Measurements from ENCODE around the gene LRRC55. TPM values are rescaled to one million over a fixed set of nuclear protein-coding genes. Genes with fewer than 3 reads are reported as not detected.

The LRRC55 gene
- total and polyA plus RNA-seq, 2 experiments from 2014 or later, result 0.15 to 1.5 TPM

DNA sequence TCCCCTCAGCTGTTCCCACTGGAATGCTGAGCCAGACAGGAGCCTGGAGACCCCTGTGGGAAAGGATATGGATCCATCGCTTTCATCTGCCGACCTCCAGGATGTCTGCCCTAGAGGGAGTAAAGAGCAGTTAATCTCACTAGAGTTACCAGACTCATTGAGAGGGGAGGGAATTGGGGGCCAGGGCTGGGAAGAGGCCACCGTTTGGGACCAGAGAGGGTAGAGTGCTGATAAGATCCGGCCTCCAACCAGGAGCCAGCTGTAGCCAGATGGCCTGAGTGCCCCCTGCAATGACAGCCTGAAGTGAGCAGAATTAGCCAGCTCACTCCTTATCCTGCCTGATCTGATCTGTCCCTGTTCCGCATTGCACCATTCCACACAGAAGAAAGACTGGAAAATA lies 59.0 kb downstream of the LRRC55 start:
- no peak overlapping the region for H3K4me2 ChIP-seq
- DNase-seq (ENCODE audit: low spot score), result peak; percentile 49
- Mint-ChIP-seq H3K36me3 (ENCODE audit: low read depth) (no peaks in the 10 kb centered on the region), H3K27ac (no peak overlapping the region), H3K4me3 (no peak overlapping the region), H3K9me3 (no peaks in the 10 kb centered on the region; the same call in 1 of the 3 replicates), H3K27me3 (ENCODE audit: insufficient read depth, low read depth, poor library complexity) (peaks cover 3% of the 10 kb centered on the region), H3K4me1 (peaks cover 30% of the 10 kb centered on the region)
- TF ChIP-seq EZH2phosphoT487 (IDR thresholded peaks at IDR 0.05; ENCODE audit: unreplicated experiment) (no peak), JUNB (IDR thresholded peaks at IDR 0.05; ENCODE audit: unreplicated experiment) (no peak), POLR2AphosphoS5 (IDR thresholded peaks at IDR 0.05; ENCODE audit: low read depth) (no peak), CREB1 (CRISPR knock-in tag; IDR thresholded peaks at IDR 0.05; ENCODE audit: low read depth) (no peak), ZNF331 (CRISPR knock-in tag; IDR thresholded peaks at IDR 0.05; ENCODE audit: low read depth) (no peak), NANOG (IDR thresholded peaks at IDR 0.05; ENCODE audit: borderline replicate concordance) (no peak), STAT1 (IDR thresholded peaks at IDR 0.05; ENCODE audit: unreplicated experiment) (no peak), ZNF114 (CRISPR knock-in tag; IDR thresholded peaks at IDR 0.05) (no peak), EZH2 (IDR thresholded peaks at IDR 0.05; ENCODE audit: low read depth, unreplicated experiment) (no peak)
- TF ChIP-seq, protein P1, sequence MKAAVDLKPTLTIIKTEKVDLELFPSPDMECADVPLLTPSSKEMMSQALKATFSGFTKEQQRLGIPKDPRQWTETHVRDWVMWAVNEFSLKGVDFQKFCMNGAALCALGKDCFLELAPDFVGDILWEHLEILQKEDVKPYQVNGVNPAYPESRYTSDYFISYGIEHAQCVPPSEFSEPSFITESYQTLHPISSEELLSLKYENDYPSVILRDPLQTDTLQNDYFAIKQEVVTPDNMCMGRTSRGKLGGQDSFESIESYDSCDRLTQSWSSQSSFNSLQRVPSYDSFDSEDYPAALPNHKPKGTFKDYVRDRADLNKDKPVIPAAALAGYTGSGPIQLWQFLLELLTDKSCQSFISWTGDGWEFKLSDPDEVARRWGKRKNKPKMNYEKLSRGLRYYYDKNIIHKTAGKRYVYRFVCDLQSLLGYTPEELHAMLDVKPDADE (IDR thresholded peaks at IDR 0.05), result no peak
- TF ChIP-seq, protein P2, sequence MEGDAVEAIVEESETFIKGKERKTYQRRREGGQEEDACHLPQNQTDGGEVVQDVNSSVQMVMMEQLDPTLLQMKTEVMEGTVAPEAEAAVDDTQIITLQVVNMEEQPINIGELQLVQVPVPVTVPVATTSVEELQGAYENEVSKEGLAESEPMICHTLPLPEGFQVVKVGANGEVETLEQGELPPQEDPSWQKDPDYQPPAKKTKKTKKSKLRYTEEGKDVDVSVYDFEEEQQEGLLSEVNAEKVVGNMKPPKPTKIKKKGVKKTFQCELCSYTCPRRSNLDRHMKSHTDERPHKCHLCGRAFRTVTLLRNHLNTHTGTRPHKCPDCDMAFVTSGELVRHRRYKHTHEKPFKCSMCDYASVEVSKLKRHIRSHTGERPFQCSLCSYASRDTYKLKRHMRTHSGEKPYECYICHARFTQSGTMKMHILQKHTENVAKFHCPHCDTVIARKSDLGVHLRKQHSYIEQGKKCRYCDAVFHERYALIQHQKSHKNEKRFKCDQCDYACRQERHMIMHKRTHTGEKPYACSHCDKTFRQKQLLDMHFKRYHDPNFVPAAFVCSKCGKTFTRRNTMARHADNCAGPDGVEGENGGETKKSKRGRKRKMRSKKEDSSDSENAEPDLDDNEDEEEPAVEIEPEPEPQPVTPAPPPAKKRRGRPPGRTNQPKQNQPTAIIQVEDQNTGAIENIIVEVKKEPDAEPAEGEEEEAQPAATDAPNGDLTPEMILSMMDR (conservative IDR thresholded peaks at IDR 0.05; ENCODE audit: low read depth in 2 of 2), result no peak
- TF ChIP-seq, protein P3, sequence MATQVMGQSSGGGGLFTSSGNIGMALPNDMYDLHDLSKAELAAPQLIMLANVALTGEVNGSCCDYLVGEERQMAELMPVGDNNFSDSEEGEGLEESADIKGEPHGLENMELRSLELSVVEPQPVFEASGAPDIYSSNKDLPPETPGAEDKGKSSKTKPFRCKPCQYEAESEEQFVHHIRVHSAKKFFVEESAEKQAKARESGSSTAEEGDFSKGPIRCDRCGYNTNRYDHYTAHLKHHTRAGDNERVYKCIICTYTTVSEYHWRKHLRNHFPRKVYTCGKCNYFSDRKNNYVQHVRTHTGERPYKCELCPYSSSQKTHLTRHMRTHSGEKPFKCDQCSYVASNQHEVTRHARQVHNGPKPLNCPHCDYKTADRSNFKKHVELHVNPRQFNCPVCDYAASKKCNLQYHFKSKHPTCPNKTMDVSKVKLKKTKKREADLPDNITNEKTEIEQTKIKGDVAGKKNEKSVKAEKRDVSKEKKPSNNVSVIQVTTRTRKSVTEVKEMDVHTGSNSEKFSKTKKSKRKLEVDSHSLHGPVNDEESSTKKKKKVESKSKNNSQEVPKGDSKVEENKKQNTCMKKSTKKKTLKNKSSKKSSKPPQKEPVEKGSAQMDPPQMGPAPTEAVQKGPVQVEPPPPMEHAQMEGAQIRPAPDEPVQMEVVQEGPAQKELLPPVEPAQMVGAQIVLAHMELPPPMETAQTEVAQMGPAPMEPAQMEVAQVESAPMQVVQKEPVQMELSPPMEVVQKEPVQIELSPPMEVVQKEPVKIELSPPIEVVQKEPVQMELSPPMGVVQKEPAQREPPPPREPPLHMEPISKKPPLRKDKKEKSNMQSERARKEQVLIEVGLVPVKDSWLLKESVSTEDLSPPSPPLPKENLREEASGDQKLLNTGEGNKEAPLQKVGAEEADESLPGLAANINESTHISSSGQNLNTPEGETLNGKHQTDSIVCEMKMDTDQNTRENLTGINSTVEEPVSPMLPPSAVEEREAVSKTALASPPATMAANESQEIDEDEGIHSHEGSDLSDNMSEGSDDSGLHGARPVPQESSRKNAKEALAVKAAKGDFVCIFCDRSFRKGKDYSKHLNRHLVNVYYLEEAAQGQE (IDR thresholded peaks at IDR 0.05; ENCODE audit: unreplicated experiment), result no peak
- TF ChIP-seq, protein P4, sequence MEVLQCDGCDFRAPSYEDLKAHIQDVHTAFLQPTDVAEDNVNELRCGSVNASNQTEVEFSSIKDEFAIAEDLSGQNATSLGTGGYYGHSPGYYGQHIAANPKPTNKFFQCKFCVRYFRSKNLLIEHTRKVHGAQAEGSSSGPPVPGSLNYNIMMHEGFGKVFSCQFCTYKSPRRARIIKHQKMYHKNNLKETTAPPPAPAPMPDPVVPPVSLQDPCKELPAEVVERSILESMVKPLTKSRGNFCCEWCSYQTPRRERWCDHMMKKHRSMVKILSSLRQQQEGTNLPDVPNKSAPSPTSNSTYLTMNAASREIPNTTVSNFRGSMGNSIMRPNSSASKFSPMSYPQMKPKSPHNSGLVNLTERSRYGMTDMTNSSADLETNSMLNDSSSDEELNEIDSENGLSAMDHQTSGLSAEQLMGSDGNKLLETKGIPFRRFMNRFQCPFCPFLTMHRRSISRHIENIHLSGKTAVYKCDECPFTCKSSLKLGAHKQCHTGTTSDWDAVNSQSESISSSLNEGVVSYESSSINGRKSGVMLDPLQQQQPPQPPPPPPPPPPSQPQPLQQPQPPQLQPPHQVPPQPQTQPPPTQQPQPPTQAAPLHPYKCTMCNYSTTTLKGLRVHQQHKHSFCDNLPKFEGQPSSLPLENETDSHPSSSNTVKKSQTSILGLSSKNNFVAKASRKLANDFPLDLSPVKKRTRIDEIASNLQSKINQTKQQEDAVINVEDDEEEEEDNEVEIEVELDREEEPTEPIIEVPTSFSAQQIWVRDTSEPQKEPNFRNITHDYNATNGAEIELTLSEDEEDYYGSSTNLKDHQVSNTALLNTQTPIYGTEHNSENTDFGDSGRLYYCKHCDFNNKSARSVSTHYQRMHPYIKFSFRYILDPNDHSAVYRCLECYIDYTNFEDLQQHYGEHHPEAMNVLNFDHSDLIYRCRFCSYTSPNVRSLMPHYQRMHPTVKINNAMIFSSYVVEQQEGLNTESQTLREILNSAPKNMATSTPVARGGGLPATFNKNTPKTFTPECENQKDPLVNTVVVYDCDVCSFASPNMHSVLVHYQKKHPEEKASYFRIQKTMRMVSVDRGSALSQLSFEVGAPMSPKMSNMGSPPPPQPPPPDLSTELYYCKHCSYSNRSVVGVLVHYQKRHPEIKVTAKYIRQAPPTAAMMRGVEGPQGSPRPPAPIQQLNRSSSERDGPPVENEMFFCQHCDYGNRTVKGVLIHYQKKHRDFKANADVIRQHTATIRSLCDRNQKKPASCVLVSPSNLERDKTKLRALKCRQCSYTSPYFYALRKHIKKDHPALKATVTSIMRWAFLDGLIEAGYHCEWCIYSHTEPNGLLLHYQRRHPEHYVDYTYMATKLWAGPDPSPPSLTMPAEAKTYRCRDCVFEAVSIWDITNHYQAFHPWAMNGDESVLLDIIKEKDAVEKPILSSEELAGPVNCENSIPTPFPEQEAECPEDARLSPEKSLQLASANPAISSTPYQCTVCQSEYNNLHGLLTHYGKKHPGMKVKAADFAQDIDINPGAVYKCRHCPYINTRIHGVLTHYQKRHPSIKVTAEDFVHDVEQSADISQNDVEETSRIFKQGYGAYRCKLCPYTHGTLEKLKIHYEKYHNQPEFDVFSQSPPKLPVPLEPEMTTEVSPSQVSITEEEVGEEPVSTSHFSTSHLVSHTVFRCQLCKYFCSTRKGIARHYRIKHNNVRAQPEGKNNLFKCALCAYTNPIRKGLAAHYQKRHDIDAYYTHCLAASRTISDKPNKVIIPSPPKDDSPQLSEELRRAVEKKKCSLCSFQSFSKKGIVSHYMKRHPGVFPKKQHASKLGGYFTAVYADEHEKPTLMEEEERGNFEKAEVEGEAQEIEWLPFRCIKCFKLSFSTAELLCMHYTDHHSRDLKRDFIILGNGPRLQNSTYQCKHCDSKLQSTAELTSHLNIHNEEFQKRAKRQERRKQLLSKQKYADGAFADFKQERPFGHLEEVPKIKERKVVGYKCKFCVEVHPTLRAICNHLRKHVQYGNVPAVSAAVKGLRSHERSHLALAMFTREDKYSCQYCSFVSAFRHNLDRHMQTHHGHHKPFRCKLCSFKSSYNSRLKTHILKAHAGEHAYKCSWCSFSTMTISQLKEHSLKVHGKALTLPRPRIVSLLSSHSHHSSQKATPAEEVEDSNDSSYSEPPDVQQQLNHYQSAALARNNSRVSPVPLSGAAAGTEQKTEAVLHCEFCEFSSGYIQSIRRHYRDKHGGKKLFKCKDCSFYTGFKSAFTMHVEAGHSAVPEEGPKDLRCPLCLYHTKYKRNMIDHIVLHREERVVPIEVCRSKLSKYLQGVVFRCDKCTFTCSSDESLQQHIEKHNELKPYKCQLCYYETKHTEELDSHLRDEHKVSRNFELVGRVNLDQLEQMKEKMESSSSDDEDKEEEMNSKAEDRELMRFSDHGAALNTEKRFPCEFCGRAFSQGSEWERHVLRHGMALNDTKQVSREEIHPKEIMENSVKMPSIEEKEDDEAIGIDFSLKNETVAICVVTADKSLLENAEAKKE (CRISPR knock-in tag; IDR thresholded peaks at IDR 0.05), result no peak; the same call in 1 of the 2 replicates
- peak overlapping the region; percentile 73; the same call in 1 of the 2 replicates for H2AFZ ChIP-seq
- H3K79me2 ChIP-seq (replicated peaks; ENCODE audit: insufficient read depth), result no peaks in the 10 kb centered on the region
- H3K4me1 ChIP-seq (ENCODE audit: insufficient read depth), result peaks cover 18% of the 10 kb centered on the region
- H3K9me2 ChIP-seq (ENCODE audit: insufficient read depth), result 0 out of 2 replicates have a peak, but pooled peaks cover 3% of the 10 kb centered on the region
- no peaks in the 10 kb centered on the region for H3K36me3 ChIP-seq (ENCODE audit: insufficient read depth)
- H3K4me3 ChIP-seq, result no peak overlapping the region
- no peaks in the 10 kb centered on the region for H4K20me1 ChIP-seq (replicated peaks; ENCODE audit: insufficient read depth)
- no peaks in the 10 kb centered on the region for H3K27me3 ChIP-seq (ENCODE audit: insufficient read depth)
- H3F3A ChIP-seq (replicated peaks; ENCODE audit: low read depth), result no peaks in the 10 kb centered on the region
- H3K27ac ChIP-seq (ENCODE audit: low read depth), result no peak overlapping the region
- peak; percentile 53 for ATAC-seq
